ENCODE results near the gene GABRA4.
A peak's percentile ranks its signal among the peaks of the same experiment; 100 is the strongest.

The GABRA4 gene

GRCh38 chr4:46977245-46977644, 16.1 kb downstream of the GABRA4 start:
- DNase-seq = no peak

- no peak for DNase-seq
These were observed 17.4 kb downstream of the GABRA4 start for GRCh38 chr4:46975812-46976553.

- no peak for DNase-seq
These were observed 18.4 kb downstream of the GABRA4 start for GRCh38 chr4:46974891-46975543.

- no peak for DNase-seq
These were observed 24.5 kb downstream of the GABRA4 start for GRCh38 chr4:46968847-46969246.

- no peak for DNase-seq
These were observed 25.8 kb downstream of the GABRA4 start for GRCh38 chr4:46967631-46968030.

- DNase-seq = no peak
These were observed 34.5 kb downstream of the GABRA4 start for GRCh38 chr4:46958742-46959488.

- no peak for DNase-seq
These were observed 36.9 kb downstream of the GABRA4 start for GRCh38 chr4:46956451-46956850.

- no peak for DNase-seq
These were observed 37.8 kb downstream of the GABRA4 start for GRCh38 chr4:46955601-46956000.

- DNase-seq = no peak
These were observed 38.7 kb downstream of the GABRA4 start for GRCh38 chr4:46954643-46955042.

- no peak for DNase-seq
These were observed 39.8 kb downstream of the GABRA4 start for GRCh38 chr4:46953564-46953963.

GRCh38 chr4:46952451-46952850, 40.9 kb downstream of the GABRA4 start:
- no peak for DNase-seq

- DNase-seq = no peak
These were observed 42.6 kb downstream of the GABRA4 start for GRCh38 chr4:46950826-46951225.

- DNase-seq = no peak
These were observed 43.6 kb downstream of the GABRA4 start for GRCh38 chr4:46949822-46950221.

- no peak for DNase-seq
These were observed 45.8 kb downstream of the GABRA4 start for GRCh38 chr4:46947541-46947940.

- no peak for DNase-seq
These were observed 46.4 kb downstream of the GABRA4 start for GRCh38 chr4:46946919-46947536.

- DNase-seq = no peak
These were observed 48.3 kb downstream of the GABRA4 start for GRCh38 chr4:46945062-46945461.

GRCh38 chr4:46944345-46944744, 49.0 kb downstream of the GABRA4 start:
- no peak for DNase-seq

GRCh38 chr4:46937493-46937892, 55.9 kb downstream of the GABRA4 start:
- DNase-seq = no peak

- no peak for DNase-seq
These were observed 58.7 kb downstream of the GABRA4 start for GRCh38 chr4:46934726-46935125.

GRCh38 chr4:46933686-46934085, 59.7 kb downstream of the GABRA4 start:
- DNase-seq = no peak

GRCh38 chr4:46931981-46932380, 61.4 kb downstream of the GABRA4 start:
- DNase-seq = peak; percentile 30

GRCh38 chr4:46930891-46931290, 62.5 kb downstream of the GABRA4 start:
- no peak for DNase-seq

GRCh38 chr4:46927201-46927600, 66.2 kb downstream of the GABRA4 start:
- no peak for DNase-seq

Measured in eye (tissue), 1 donor.